HCT116 (cell line): ENCODE results near the gene KANSL1.

Source experiments
- EZH2 ChIP-seq: fragments of 200-600 bp; sonication (generic); IDR thresholded peaks from 2 replicates; pipeline ENCODE4 v1.6.1; 2017; ENCODE audit warnings: antibody characterized with exemption, mixed run types
- POLR2A ChIP-seq: IDR thresholded peaks from 2 replicates; pipeline ENCODE4 v1.7.0; 2011; ENCODE audit warnings: borderline replicate concordance; ENCODE audit not compliant: insufficient read depth, insufficient read length; ENCODE audit errors: extremely low read depth
- YY1 ChIP-seq: IDR thresholded peaks from 2 replicates; pipeline ENCODE4 v1.6.1; 2011; ENCODE audit warnings: low read length, low read depth, moderate library complexity, mild to moderate bottlenecking; ENCODE audit not compliant: insufficient replicate concordance; ENCODE audit errors: extremely low read depth
- TF ChIP-seq, protein P1 (sequence below), 3 experiments: fragments of 200-600 bp in 1 of 3; sonication (generic) in 1 of 3; IDR thresholded peaks in 2 of 3; conservative IDR thresholded peaks in 1 of 3; 2 replicates each; pipeline ENCODE4 v1.5.1; 2012 to 2017; ENCODE audit warnings: low read depth in 2 of 3, low read length in 2 of 3, antibody characterized with exemption in 1 of 3, borderline replicate concordance in 1 of 3, control low read depth in 1 of 3, mild to moderate bottlenecking in 1 of 3, mixed read lengths in 1 of 3, mixed run types in 1 of 3, moderate library complexity in 1 of 3; ENCODE audit not compliant: insufficient read depth in 1 of 3
- TF ChIP-seq, protein P2 (sequence below): IDR thresholded peaks from 2 replicates; pipeline ENCODE4 v1.6.1; 2012
- TF ChIP-seq, protein P3 (sequence below): IDR thresholded peaks from 2 replicates; pipeline ENCODE4 v1.6.1; 2012; ENCODE audit warnings: low read depth
- TF ChIP-seq, protein P4 (sequence below): IDR thresholded peaks from 2 replicates; pipeline ENCODE4 v1.6.1; 2012

DNA sequence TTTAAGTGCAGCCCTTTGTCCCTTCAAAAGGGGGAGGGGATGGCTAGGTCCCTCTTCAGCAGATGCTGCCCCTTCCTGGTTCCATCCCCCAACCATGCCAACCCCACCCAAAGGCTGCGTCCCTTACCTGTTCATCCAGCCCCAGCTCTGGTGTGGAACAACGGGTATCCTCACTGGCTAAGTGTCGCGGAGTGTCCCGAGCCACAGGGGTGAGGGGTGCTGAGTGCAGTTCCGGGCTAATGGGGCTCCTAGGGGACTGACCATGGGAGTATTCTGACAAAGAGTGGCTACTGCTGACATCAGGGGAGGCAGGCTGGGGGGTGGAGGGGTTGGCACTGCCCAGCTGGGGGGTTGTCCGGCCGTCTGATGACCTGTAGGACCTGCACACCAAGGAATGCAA, 161.3 kb downstream of the KANSL1 start:
- TF ChIP-seq, protein P1, sequence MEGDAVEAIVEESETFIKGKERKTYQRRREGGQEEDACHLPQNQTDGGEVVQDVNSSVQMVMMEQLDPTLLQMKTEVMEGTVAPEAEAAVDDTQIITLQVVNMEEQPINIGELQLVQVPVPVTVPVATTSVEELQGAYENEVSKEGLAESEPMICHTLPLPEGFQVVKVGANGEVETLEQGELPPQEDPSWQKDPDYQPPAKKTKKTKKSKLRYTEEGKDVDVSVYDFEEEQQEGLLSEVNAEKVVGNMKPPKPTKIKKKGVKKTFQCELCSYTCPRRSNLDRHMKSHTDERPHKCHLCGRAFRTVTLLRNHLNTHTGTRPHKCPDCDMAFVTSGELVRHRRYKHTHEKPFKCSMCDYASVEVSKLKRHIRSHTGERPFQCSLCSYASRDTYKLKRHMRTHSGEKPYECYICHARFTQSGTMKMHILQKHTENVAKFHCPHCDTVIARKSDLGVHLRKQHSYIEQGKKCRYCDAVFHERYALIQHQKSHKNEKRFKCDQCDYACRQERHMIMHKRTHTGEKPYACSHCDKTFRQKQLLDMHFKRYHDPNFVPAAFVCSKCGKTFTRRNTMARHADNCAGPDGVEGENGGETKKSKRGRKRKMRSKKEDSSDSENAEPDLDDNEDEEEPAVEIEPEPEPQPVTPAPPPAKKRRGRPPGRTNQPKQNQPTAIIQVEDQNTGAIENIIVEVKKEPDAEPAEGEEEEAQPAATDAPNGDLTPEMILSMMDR (IDR thresholded peaks at IDR 0.05 in 2 of 3, conservative IDR thresholded peaks at IDR 0.05 in 1 of 3; ENCODE audit: borderline replicate concordance in 1 of 3, insufficient read depth in 1 of 3, low read depth in 2 of 3, low read length in 2 of 3), result no peak
- TF ChIP-seq EZH2, result no peak
- no peak for TF ChIP-seq POLR2A
- TF ChIP-seq, protein P2, sequence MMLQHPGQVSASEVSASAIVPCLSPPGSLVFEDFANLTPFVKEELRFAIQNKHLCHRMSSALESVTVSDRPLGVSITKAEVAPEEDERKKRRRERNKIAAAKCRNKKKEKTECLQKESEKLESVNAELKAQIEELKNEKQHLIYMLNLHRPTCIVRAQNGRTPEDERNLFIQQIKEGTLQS, result no peak
- TF ChIP-seq YY1, result no peak
- TF ChIP-seq, protein P3, sequence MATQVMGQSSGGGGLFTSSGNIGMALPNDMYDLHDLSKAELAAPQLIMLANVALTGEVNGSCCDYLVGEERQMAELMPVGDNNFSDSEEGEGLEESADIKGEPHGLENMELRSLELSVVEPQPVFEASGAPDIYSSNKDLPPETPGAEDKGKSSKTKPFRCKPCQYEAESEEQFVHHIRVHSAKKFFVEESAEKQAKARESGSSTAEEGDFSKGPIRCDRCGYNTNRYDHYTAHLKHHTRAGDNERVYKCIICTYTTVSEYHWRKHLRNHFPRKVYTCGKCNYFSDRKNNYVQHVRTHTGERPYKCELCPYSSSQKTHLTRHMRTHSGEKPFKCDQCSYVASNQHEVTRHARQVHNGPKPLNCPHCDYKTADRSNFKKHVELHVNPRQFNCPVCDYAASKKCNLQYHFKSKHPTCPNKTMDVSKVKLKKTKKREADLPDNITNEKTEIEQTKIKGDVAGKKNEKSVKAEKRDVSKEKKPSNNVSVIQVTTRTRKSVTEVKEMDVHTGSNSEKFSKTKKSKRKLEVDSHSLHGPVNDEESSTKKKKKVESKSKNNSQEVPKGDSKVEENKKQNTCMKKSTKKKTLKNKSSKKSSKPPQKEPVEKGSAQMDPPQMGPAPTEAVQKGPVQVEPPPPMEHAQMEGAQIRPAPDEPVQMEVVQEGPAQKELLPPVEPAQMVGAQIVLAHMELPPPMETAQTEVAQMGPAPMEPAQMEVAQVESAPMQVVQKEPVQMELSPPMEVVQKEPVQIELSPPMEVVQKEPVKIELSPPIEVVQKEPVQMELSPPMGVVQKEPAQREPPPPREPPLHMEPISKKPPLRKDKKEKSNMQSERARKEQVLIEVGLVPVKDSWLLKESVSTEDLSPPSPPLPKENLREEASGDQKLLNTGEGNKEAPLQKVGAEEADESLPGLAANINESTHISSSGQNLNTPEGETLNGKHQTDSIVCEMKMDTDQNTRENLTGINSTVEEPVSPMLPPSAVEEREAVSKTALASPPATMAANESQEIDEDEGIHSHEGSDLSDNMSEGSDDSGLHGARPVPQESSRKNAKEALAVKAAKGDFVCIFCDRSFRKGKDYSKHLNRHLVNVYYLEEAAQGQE, result no peak
- TF ChIP-seq, protein P4, sequence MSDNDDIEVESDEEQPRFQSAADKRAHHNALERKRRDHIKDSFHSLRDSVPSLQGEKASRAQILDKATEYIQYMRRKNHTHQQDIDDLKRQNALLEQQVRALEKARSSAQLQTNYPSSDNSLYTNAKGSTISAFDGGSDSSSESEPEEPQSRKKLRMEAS, result no peak
